HG02870 (cell line): Measurements from ENCODE around the gene GCH1.
A peak's percentile ranks its signal among the peaks of the same experiment; 100 is the strongest.

Source experiments
- ATAC-seq: cut with Tn5 transposase; IDR thresholded peaks from one replicate; pipeline ENCODE4 v1.9.1; 2021; ENCODE audit warnings: mild to moderate bottlenecking, moderate library complexity; ENCODE audit not compliant: unreplicated experiment

GCH1 gene

DNA sequence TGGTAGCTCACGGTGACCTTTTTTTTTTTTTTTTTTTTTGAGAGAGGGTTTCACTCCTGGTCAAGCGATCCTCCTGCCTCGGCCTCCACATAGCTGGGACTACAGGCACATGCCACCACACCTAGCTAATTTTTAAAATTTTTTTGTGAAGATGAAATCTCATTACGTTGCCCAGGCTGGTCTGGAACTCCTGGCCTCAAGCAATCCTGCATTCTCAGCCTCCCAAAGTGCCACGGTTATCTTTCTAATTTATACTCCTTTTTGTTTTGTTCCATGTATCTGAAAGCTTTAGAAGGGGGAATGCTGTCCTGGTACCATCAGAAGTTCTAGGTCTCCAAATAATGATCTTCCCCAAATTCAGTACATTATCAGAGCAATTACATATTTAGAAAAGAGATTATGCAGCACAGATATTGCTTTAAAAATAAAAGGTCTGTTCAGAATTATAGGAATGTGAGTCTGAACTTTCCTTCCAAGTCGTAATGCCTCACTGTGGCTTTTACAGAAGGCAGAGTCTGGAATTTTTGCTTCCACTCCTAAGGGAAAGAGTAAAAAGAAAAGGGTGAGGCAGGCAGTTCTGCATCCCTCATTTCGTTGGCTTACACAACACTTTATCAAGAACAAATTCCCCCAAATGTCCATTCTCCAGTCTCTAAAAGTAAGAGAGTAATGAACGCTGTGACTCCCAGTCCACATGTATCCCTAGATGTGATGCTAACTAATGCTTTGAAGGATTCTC, 73.0 kb downstream of the GCH1 start:
- no peak for ATAC-seq

DNA sequence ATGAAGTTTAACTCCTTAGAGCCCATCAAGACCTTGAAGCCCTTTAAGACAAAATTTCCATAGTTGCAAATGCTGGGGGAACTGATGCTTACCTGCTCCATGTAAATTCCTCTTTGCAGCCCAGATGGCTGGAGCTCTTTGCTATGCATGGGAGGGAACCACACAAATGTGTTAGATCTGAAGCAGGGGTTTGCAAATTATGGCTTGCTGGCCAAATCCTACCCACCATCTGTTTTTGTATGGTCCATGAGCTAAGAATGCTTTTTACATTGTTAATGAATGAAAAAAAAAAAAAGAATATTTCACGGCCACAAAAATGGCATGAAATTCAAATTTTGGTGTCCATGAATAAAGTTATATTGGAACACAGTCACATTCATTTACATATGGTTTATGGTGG, 74.6 kb downstream of the GCH1 start:
- ATAC-seq: no peak

DNA sequence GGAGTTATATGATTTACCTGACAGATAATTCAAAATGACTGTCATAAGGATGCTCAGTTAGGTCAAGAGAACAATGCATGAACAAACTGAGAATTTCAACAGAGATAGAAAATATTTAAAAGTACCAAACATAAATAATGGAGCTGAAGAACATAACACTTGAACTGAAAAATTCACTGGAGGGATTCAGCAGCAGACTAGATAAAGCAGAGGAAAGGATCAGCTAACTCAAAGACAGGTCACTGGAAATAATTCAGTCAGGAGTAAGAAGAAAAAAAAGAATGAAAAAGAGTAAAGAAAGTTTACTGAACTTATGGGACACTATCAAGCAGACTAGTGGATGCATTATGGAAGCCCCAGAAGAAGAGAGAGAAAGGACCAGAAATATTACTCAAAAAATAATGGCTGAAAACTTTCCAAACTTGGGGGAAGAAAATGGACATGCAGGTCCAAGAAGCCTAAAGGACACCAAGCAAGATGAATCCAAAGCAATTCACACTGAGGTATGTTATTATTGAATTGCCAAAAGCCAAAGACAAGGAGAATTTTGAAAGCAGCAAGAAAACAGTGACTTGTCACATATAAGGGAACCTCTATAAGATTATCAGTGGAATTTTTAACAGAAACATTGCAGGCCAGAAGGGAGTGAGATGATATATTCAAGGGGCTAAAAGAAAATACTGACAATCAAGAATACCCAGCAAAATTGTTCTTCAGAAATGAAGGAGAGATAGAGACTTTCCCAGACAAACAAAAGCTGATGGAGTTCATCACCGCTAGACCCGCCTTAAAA, 78.7 kb downstream of the GCH1 start:
- ATAC-seq: no peak

DNA sequence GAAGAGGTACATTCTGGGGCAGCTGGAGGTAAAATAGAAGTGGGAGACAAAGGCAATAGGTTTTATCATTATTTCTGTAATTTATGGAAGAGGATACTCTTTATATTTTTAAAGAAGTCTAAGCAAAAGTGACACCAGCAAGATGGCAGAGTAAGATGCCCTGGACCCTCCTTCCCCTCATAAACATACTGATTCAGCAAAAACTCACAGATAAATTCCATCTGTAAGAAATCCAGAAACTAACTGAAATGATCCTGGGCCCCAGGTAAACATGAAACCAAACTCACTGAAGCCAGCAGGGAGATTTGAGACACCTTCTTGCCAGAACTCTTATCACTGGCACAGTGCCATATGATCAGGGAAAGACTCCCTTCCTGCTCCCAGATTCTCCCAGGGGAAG, 79.9 kb downstream of the GCH1 start:
- ATAC-seq: no peak

DNA sequence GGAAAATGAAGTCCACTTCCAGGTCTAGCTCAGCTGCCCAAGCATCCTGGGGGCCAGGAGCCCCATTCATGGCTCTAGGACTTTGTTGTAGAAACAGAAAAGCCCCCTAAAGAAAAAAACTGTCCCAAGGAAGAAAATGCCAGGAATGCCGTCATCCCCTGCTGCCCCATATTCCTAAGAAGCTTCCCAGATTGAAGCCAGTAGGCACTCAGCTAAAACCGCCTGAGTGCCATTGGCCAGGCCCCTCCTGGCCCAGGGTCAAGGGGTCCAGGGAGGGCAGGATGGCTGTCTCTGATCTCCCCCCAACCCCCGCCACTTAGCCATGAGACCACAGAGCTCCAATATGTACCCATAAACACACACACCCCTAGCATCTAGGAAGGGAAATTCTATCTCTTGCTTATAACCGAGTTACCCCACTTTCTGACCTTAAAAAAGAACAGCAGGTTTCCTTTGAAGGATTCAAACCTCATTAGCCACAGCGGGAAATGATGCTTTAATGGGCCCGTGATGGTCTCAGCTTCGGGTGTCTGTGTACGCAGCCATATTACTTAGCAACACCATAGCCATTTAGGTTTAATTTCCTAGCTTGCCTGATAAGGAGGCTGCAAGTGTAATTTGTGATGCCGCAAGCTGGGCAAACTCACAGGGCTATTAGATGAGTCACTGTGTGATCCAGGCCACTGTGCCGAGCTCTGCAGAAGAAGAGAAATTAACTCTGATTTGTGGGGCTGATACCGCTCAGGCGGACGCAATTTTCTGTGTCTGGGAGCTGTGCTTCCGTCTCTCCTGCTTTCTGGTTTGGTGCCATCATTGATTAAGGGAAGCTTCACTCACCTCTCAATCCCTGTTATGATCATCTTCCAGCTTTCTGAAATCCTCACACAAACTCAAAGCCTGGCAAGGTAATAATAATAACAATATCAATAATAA, 84.2 kb downstream of the GCH1 start:
- ATAC-seq: no peak

DNA sequence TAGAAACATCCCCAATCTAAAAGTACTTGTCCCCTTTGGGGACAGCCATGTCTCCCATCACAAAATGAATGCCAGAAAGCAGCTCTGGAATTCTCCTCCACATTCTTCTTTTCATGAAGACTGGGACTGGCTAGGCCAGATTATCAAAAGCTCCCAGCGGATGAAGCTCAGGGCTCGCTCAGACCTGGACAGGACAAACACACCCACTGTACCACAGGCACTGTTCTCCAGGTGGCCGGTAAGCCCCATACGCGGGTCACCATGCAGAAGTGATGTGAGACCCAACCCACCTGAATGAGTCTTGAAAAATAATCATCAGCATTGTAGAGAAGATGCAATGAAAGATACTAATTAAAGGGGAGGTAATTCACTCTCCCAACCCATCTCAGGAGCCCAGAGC, 85.1 kb downstream of the GCH1 start:
- no peak for ATAC-seq

DNA sequence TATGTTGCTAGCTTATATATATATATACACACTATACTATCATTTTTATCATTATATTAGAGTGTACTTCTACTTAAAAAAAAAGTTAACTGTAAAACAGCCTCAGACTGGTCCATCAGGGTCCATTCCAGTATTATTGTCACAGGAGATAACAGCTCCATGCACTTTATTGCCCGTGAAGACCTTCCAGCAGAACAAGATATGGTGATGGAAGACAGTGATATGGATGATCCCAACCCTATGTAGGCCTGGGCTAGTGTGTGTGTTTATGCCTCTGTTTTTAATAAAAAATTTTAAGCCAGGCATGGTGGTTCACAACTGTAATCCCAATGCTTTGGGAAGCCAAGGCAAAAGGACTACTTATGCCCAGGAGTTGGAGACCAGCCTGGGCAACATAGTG, 86.2 kb downstream of the GCH1 start:
- no peak for ATAC-seq

DNA sequence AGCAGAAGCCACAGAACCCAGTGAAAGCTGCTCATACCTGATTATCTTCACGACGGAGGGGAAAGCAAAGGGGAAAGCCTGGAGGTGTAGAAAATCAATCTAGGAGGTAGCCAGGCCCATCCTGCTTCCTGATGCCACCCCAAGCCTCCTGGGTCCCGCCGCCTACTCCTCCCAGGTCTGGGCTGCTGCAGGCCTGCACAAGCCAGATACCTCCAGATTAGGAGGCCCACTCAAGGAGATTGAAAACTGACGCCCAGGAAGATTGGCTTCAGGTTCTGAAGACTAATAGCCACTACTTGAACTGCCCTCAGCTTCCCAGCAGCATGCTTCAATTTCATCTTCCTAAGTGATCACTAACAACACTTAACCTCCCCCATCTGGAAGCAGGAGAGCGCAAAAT, 87.1 kb downstream of the GCH1 start:
- no peak for ATAC-seq

DNA sequence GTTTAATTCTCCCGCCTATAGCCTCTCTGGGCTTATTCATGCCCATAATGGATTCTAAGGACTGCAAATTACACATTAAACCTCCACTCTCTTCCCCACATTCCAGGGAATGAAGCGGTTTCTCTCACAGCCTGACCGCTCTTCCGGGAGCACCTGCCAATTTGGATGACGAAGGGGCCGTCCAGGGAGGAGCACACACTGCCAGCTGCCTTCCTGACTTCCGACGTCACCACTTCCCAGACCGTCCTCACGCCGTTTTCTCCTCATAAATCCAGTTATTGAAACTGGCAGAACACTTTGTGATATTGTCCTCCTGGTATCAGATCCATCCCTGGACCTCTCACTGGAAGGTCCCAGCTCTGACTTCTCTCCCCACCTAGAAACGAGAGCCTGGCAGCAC, 87.6 kb downstream of the GCH1 start:
- ATAC-seq: no peak

DNA sequence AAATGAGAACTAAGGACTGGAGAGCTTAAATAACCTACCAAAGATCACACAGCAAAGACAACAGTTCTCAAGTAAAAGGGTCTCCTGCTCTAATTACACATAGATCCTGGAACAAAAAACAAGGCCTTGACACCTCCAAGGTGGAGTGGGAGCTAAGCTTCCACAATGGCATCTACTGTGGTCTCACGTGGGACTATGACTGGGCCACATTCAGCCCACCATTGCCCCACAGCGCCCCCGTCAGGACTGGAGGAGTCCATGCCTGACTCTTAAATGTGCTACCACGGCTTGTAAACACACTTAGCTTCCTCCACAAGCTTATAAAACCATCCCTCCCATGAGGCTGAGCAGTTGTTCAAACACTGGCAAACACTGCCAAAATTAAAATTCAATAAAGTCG, 88.5 kb downstream of the GCH1 start:
- no peak for ATAC-seq

DNA sequence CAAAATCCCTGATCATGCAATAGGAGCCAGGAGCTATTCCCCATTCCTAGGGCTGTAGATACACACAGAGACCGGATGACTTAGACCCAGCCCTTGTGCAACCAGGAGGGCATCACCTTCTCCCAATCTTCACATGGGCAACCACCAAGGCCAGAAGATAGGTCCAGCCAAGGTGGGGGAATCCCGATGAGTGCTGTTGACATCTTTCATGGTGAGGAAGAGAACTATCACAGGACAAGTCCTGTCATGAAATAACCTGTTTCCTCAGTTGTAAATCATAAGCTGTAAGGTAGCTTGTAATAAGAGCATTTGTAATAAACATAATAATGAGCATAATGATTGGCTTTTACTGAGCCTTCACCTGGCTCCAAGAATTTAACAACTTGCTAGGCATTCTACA, 89.5 kb downstream of the GCH1 start:
- ATAC-seq: no peak

DNA sequence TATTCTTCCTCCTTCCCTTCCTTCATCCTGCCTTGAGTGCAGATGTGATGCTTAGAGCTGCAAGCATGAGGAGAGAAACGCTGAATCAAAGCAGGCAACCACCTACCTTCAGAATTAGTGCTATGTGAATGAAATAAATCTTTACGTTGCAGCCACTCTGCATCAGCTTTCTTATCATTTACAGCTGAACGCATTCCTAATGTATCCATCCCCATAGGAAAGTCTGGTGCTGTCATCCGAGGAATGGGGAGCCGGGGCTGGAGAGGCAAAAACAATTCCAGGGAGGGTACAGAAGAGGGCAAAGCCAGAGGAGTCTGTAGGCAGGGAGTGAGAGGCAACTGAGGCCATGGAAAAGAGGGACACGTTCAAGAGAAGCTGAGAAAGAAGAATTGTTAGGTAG, 90.0 kb downstream of the GCH1 start:
- ATAC-seq: no peak

DNA sequence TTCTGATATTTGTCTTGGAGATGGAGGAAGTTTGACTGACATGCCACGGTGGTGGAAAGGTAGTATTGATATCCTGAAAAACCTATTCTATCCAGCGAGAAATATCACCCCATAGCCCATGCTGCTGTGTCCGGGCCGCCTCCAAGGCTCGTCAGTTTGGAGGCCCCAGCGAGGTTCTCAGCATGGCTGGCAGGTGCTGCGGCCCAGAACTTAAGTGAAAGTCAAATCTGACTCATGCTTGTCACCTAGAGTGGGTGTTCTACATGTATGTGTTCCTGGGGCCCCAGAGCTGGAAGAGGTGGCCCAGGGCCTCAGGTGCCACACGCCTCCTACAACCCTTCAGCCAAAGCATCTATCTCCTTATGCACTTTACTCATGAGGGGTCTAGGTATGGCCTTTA, 92.9 kb downstream of the GCH1 start:
- no peak for ATAC-seq

DNA sequence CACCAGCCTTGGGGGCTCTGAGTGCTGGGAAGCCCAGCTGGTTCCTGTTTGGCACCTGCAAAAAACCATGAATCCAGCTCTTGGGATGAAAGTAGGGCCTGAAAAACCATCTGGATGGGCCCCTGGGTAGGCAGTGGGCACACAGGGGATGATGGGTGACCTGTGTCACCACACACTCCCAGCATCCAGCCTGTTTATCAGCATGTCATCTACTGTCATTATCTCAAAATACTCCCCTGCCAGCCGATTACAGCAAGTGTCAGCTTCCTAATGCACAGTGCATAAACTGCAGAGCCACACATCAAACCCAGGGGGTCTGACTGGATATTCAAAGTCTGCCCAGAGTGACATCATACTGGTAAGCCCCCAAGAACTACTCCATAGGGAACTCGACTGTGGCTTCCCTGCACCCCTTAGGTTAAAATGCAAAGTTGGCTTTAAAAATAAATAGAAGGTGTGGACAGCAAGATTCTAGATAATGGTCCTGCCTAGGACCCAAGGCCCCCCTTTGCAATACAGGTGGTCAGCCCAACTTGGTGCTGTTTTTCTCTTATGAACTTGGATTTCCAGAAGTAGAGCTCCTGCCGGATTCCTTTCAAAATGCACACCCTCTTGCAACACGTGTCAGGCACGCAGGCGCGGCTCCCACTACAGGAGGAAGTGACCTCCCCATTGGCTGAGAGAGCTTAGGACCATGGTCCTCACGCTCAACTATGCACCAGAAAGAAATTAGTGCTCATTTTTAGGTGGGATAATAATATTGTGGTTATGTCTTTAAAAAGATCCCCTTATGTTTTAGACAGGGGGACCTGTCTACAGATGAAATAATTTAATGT, 94.1 kb downstream of the GCH1 start:
- no peak for ATAC-seq

DNA sequence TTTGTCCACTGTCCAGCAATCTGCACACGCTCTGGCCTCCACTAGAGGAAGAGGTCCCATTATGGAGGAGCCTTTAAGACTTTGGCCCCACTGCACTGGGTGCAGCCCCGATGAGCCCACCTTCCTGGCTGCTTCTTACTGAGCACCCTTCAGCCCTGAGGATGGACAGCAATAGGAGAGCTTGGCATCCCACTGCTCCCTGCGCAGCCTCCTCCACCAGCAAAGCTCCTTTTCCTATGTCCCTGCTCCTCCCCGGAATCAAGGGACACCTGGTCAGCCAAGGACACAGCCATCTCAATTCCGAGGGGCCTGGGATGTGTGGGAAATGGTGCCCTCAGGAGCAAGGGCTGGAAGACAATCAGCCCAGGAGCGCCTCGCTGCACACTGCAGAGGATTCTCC, 94.7 kb downstream of the GCH1 start:
- no peak for ATAC-seq

DNA sequence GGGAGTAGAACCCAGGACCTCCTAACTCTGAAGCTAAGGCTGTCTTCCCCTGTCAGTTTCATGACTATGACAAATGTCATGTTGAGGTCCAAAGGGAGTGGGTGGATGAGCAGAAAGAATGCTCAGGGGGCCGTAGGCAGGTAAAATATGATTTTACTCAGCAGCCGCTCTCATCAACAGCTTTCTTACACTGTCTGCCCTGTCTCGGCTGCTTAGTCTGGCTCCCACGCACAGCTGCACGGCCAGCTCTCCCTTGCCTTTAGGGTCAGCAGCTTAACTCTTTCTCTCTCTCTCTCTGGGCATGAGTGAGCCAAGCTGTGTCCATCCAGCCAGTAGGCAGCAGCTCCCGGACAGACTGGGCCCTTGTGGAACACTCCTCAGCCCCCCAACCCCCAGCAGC, 95.2 kb downstream of the GCH1 start:
- ATAC-seq: no peak

DNA sequence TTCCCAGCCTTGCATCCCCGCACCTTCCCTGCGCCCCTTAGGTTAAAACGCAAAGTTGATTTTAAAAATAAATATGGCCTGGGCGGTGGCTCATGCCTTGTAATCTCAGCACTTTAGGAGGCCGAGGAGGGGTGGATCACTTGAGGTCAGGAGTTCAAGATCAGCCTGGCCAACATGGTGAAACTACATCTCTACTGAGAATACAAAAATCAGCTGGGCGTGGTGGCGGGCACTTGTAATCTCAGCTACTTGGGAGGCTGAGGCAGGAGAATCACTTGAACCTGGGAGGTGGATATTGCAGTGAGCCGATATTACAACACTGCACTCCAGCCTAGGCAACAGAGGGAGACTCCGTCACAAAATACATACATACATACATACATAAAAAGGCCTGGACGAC, 96.0 kb downstream of the GCH1 start:
- ATAC-seq: no peak

DNA sequence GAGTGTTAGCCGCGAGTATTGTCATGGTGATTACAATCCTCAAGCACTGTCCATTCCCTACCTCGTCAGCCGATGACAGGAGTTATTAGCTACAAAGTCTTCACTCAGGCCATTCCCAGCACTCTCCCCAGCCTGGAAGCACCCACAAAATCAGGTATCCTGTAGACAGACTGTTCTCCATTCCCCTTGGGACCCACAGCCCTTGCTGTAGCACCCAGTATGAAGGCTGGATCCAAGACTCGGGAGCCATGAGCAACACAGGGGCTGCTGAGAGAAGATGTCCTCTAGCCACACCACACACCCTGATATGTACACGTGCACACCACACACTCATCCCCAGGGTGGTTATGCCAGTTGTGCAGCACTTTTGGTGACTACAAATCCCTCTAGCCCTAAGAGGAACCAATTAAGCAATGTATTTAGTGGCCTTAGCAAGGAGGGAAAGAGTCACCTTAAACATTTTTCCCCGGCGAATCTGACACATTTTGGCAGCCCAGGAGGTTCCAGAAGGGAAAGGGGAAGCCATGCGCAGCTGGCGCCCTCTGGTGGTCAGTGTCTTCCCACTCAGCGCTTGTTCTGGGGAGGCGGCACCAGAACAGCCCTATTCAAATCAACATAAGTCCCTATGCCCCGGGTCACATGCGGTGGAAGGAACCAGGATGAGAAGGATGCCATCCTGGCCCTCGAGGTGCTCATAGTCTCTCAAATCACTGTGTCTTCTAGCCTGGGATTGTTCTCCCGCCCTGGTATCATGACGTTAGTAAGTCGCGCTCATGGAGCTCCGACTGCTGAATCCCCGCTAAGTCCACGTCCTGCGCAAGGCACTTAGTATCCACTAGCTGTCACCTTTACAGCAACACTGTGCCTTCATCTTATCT, 96.9 kb downstream of the GCH1 start:
- ATAC-seq: peak; percentile 50

DNA sequence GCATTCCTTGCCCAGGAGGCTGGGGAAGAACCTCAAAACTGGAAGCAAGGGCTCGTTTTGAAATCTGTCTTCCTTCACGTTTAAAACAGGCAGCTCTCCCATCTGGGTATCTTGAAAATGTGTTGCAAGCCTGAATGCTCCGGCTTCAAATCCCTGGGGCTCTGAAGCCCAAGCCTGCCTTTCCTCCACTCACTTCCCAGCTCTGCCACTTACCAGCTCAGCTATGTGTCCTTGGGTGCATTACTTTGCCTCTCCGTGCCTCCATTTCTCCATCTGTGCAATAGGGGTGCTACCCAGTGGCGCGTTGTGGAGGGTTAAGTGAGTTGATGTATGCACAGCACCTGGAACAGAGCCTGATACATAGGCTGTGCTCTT, 97.6 kb downstream of the GCH1 start:
- no peak for ATAC-seq

DNA sequence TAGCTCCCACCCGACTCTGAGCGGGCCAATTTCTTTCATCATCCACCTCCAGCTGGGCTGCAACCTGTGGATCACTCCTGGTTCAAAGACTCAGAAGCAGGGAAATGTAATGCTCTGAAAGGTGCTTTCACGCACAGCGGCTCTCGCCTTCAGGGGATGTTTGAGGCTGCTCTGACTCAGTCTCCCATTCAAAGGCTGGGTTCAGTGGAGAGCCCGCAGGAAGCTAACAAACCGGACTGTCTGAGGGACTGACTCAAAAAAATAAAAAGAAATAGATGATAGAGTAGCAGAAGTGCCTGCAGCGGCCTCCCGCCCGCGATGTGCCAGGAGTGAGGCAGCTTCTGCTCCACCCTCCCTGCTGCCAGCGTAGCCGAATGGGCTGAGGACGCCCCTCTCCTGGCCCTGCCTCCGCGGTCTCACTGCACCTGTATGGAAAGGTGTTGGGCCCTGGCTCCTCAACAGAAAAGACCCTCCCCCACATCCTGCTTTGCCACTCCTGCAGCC, 98.0 kb downstream of the GCH1 start:
- ATAC-seq: no peak
